Endothelial cell of umbilical vein (primary cell): ENCODE results near the gene RAD51B.

ENCODE experiments used
- CTCF ChIP-seq, 2 donors: IDR thresholded peaks; 1 replicate in 1 of 2; 2 replicates in 1 of 2; pipeline ENCODE4 v1.5.1; 2011; ENCODE audit warnings: low read length in 2 of 2, mild to moderate bottlenecking in 2 of 2, moderate library complexity in 2 of 2, control low read depth in 1 of 2, inconsistent platforms in 1 of 2, low read depth in 1 of 2; ENCODE audit not compliant: insufficient read depth in 1 of 2; ENCODE audit errors: extremely low read depth in 1 of 2
- POLR2A ChIP-seq: IDR thresholded peaks from 2 replicates; pipeline ENCODE4 v1.6.1; 2012; ENCODE audit warnings: low read depth, mild to moderate bottlenecking, control low read depth, low read length

- TF ChIP-seq CTCF (IDR thresholded peaks at IDR 0.05; ENCODE audit: extremely low read depth in 1 of 2, insufficient read depth in 1 of 2, low read depth in 1 of 2, low read length in 2 of 2) (no peak), POLR2A (no peak)
Measured at GRCh38 chr14:68271913-68272391, 452.4 kb downstream of the RAD51B start.
